Right renal cortex interstitium (tissue), 3 donors: Measurements from ENCODE around the gene NCAM1. TPM values are rescaled to one million over a fixed set of nuclear protein-coding genes. Genes with fewer than 3 reads are reported as not detected.

ENCODE experiments used
- DNase-seq, 3 donors: peaks; one replicate each; pipeline ENCODE4 v3.0.0-alpha.2; 2013; ENCODE audit warnings: low read depth in 3 of 3, low spot score in 2 of 3
- polyA plus RNA-seq, 3 donors: library from polyadenylated mRNA; unstranded; fragments of 120-200 nt; gene quantifications; one replicate each; pipeline ENCODE4 v1.2.1, GENCODE V29; 2013; ENCODE audit not compliant: insufficient read length in 3 of 3

Gene NCAM1
- polyA plus RNA-seq, 3 donors, result 69.3 to 84.4 (median 72.5) TPM

- DNase-seq, result no peak
These were observed 231.8 kb downstream of the NCAM1 start for GRCh38 chr11:113193016-113193415.

GRCh38 chr11:113193946-113194345, 232.7 kb downstream of the NCAM1 start:
- no peak for DNase-seq

- no peak for DNase-seq
These were observed 234.5 kb downstream of the NCAM1 start for GRCh38 chr11:113195728-113196127.

GRCh38 chr11:113197446-113197845, 236.2 kb downstream of the NCAM1 start:
- DNase-seq, result no peak

- no peak for DNase-seq
These were observed 237.9 kb downstream of the NCAM1 start for GRCh38 chr11:113198972-113199661.

- no peak for DNase-seq
These were observed 238.6 kb downstream of the NCAM1 start for GRCh38 chr11:113199866-113200265.

GRCh38 chr11:113201054-113201818, 240.0 kb downstream of the NCAM1 start:
- no peak for DNase-seq

GRCh38 chr11:113202431-113202830, 241.2 kb downstream of the NCAM1 start:
- DNase-seq, result no peak

GRCh38 chr11:113203141-113203753, 242.0 kb downstream of the NCAM1 start:
- DNase-seq, result no peak

- DNase-seq, result no peak
These were observed 243.1 kb downstream of the NCAM1 start for GRCh38 chr11:113204280-113204679.

- DNase-seq, result no peak
These were observed 252.3 kb downstream of the NCAM1 start for GRCh38 chr11:113213549-113213948.

GRCh38 chr11:113222241-113222640, 261.0 kb downstream of the NCAM1 start:
- DNase-seq, result no peak

- no peak for DNase-seq
These were observed 273.7 kb downstream of the NCAM1 start for GRCh38 chr11:113234888-113235287.

GRCh38 chr11:113237261-113237660, 276.0 kb downstream of the NCAM1 start:
- no peak for DNase-seq

GRCh38 chr11:113238721-113239120, 277.5 kb downstream of the NCAM1 start:
- DNase-seq, result no peak

GRCh38 chr11:113240389-113240788, 279.2 kb downstream of the NCAM1 start:
- DNase-seq, result no peak

- DNase-seq, result no peak
These were observed 279.8 kb downstream of the NCAM1 start for GRCh38 chr11:113240790-113241635.

GRCh38 chr11:113241636-113242054, 280.4 kb downstream of the NCAM1 start:
- DNase-seq, result no peak

GRCh38 chr11:113242060-113242459, 280.8 kb downstream of the NCAM1 start:
- DNase-seq, result no peak

- no peak for DNase-seq
These were observed 281.7 kb downstream of the NCAM1 start for GRCh38 chr11:113242767-113243397.
